ENCODE results near the gene PRSS33.

DNA sequence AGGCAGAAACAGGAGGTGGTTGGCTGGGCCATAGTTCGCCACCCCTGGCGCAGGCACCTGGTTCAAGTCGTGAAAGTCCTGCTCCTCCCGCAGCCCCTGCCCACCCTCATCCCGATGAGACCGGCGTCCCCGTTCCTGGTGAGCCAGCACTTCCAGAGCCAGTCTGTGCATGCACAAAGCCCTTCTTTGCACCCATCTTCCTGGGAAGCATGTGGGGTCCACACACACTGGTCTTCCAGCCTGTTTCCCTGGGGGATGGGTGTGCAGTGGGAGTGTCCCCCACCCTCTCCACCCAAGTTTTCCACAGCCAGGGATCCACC lies 41.1 kb upstream of the PRSS33 start:
- TF ChIP-seq, protein P1, sequence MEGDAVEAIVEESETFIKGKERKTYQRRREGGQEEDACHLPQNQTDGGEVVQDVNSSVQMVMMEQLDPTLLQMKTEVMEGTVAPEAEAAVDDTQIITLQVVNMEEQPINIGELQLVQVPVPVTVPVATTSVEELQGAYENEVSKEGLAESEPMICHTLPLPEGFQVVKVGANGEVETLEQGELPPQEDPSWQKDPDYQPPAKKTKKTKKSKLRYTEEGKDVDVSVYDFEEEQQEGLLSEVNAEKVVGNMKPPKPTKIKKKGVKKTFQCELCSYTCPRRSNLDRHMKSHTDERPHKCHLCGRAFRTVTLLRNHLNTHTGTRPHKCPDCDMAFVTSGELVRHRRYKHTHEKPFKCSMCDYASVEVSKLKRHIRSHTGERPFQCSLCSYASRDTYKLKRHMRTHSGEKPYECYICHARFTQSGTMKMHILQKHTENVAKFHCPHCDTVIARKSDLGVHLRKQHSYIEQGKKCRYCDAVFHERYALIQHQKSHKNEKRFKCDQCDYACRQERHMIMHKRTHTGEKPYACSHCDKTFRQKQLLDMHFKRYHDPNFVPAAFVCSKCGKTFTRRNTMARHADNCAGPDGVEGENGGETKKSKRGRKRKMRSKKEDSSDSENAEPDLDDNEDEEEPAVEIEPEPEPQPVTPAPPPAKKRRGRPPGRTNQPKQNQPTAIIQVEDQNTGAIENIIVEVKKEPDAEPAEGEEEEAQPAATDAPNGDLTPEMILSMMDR (IDR thresholded peaks at IDR 0.05 in 8 of 11, conservative IDR thresholded peaks at IDR 0.05 in 3 of 11) = no peak
- TF ChIP-seq POLR2A (IDR thresholded peaks at IDR 0.05) (no peak), POLR2AphosphoS5 (IDR thresholded peaks at IDR 0.05) (no peak)

All from spleen (tissue), 7 donors.